Measurements from ENCODE around the gene ATG9B. TPM values are rescaled to one million over a fixed set of nuclear protein-coding genes. Genes with fewer than 3 reads are reported as not detected.

Gene ATG9B
- total RNA-seq, 4 donors from 2014 or later: 47.6 to 125 (median 59.8) TPM

GRCh38 chr7:151060416-151061212, 36.3 kb upstream of the ATG9B start:
- WGBS, 2 donors: 9 to 11% methylated on average over 21 of the region's 21 CpGs

GRCh38 chr7:151060113-151060415, 35.8 kb upstream of the ATG9B start:
- 0 to 1% methylated on average over 13 to 17 of the region's 17 CpGs for WGBS, 2 donors
- TF ChIP-seq POLR2A (IDR thresholded peaks at IDR 0.05): no peak
- no peak for TF ChIP-seq CTCF (IDR thresholded peaks at IDR 0.05)
- DNase-seq (ENCODE audit: low spot score in 2 of 2): no peak
- intact Hi-C loops (cut with DNase I; ENCODE audit: low total_unique reads): no loop called here
- H3K4me3 ChIP-seq (ENCODE audit: low read depth, poor library complexity, severe bottlenecking): peak overlapping the region; percentile 68

More at GRCh38 chr7:151060416-151061212, 36.3 kb upstream of the ATG9B start:
- peak overlapping the region; percentile 68 for H3K4me3 ChIP-seq (ENCODE audit: low read depth, poor library complexity, severe bottlenecking)
- DNase-seq (ENCODE audit: low spot score in 2 of 2): no peak
- intact Hi-C loops (cut with DNase I; ENCODE audit: low total_unique reads): no loop called here
- TF ChIP-seq CTCF (IDR thresholded peaks at IDR 0.05): no peak
- TF ChIP-seq POLR2A (IDR thresholded peaks at IDR 0.05): no peak

GRCh38 chr7:151059367-151060112, 35.2 kb upstream of the ATG9B start, which contains the start of gene SLC4A2:
TSS of gene SLC4A2 (plus strand) at chr7:151059589. CDS start at chr7:151061988, 2,399 bp downstream.
- intact Hi-C loops (cut with DNase I; ENCODE audit: low total_unique reads): no loop called here
- peak within 1 kb of the TSS; percentile 68 for H3K4me3 ChIP-seq (ENCODE audit: low read depth, poor library complexity, severe bottlenecking)
- 1% methylated on average over 24 to 54 of the region's 75 CpGs for WGBS, 2 donors
- TF ChIP-seq POLR2A (IDR thresholded peaks at IDR 0.05): peak in 1 of 2 donors; percentile 39
- TF ChIP-seq CTCF (IDR thresholded peaks at IDR 0.05): no peak
- DNase-seq (ENCODE audit: low spot score in 2 of 2): peak; percentile 83 to 97

GRCh38 chr7:151058781-151059366, 34.6 kb upstream of the ATG9B start:
- 2 to 3% methylated on average over 18 of the region's 18 CpGs for WGBS, 2 donors
- DNase-seq (ENCODE audit: low spot score in 2 of 2): no peak
- H3K4me3 ChIP-seq (ENCODE audit: low read depth, poor library complexity, severe bottlenecking): peak overlapping the region; percentile 68
- intact Hi-C loops (cut with DNase I; ENCODE audit: low total_unique reads): no loop called here
- TF ChIP-seq POLR2A (IDR thresholded peaks at IDR 0.05) (no peak), CTCF (IDR thresholded peaks at IDR 0.05) (no peak)

GRCh38 chr7:151057989-151058780, 33.9 kb upstream of the ATG9B start:
- peak overlapping the region; percentile 26 for H3K4me3 ChIP-seq (ENCODE audit: low read depth, poor library complexity, severe bottlenecking)
- peak; percentile 99 to 100 for DNase-seq (ENCODE audit: low spot score in 2 of 2)
- intact Hi-C loops (cut with DNase I; ENCODE audit: low total_unique reads): no loop called here
- WGBS, 2 donors: 0 to 1% methylated on average over 31 to 46 of the region's 46 CpGs
- TF ChIP-seq POLR2A (IDR thresholded peaks at IDR 0.05) (no peak), CTCF (IDR thresholded peaks at IDR 0.05) (no peak)
